ENCODE data around the gene KRT24. TPM values are rescaled to one million over a fixed set of nuclear protein-coding genes. Genes with fewer than 3 reads are reported as not detected.

The KRT24 gene
- total and polyA plus RNA-seq, 2 of the 4 experiments (the other 2 are of a cell fraction), result not detected

DNA sequence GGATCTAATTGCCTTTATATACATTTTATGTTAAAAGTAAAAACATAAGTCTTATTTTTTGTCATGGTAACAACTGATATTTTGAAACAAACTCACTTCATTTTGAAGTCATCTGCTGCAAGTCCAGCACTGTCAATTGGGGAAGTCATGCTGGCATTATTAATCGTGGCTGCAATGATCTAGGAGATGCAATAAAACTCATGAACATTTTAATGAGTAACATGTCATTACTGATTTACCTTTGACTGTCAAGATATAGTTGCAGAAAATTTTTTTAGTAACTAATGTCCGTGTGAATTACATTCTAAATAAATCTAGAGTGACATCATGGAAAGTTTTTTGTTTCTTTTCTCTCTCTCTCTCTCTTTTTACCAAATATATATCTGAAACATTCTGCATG is 17.3 kb upstream of the KRT24 start:
- no CpG with 5 or more reads among the region's 2 CpGs for WGBS, 2 experiments (ENCODE audit: extremely low coverage in 2 of 2, insufficient read length in 1 of 2)
- BruUV-seq (replicated peaks), result no TSS peak
- H2BK15ac ChIP-seq (ENCODE audit: low read depth, low read length), result no peak overlapping the region

More for the DNA sequence above, 17.3 kb upstream of the KRT24 start:
- H3K14ac ChIP-seq (replicated peaks; ENCODE audit: low read depth, low read length), result no peak overlapping the region
- no peak overlapping the region for H3K4ac ChIP-seq (ENCODE audit: low read depth, low read length)
- ATAC-seq (ENCODE audit: low read depth), result no peak
- H3K4me3 ChIP-seq (ENCODE audit: insufficient read depth, low read depth, low read length), result no peak overlapping the region
- H3K9me3 ChIP-seq (ENCODE audit: control insufficient read depth, insufficient read depth, low read length), result no peaks in the 10 kb centered on the region
- no peak overlapping the region for H3K9ac ChIP-seq (ENCODE audit: low read depth, low read length)
- intact Hi-C loops (cut with micrococcal nuclease), result no loop called here
- H4K5ac ChIP-seq (ENCODE audit: low read depth, low read length), result no peak overlapping the region
- H4K91ac ChIP-seq (ENCODE audit: insufficient read depth, low read depth, low read length), result no peak overlapping the region
- no peak overlapping the region for H2BK20ac ChIP-seq (ENCODE audit: low read depth, low read length)
- no peak for TF ChIP-seq POLR2A (IDR thresholded peaks at IDR 0.05; ENCODE audit: low read depth, low read length)
- TF ChIP-seq MXI1 (IDR thresholded peaks at IDR 0.05; ENCODE audit: borderline replicate concordance, low read depth, low read length), result no peak
- no peak for TF ChIP-seq CHD1 (IDR thresholded peaks at IDR 0.05; ENCODE audit: low read depth, low read length)
- TF ChIP-seq, protein P1, sequence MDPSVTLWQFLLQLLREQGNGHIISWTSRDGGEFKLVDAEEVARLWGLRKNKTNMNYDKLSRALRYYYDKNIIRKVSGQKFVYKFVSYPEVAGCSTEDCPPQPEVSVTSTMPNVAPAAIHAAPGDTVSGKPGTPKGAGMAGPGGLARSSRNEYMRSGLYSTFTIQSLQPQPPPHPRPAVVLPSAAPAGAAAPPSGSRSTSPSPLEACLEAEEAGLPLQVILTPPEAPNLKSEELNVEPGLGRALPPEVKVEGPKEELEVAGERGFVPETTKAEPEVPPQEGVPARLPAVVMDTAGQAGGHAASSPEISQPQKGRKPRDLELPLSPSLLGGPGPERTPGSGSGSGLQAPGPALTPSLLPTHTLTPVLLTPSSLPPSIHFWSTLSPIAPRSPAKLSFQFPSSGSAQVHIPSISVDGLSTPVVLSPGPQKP (IDR thresholded peaks at IDR 0.05; ENCODE audit: borderline replicate concordance, low read depth, low read length), result no peak
- TF ChIP-seq NFE2L2 (IDR thresholded peaks at IDR 0.05; ENCODE audit: low read depth, low read length), result no peak
- no peak for TF ChIP-seq RFX5 (IDR thresholded peaks at IDR 0.05; ENCODE audit: low read depth, low read length)
- TF ChIP-seq BHLHE40 (IDR thresholded peaks at IDR 0.05; ENCODE audit: low read depth, low read length), result no peak
- TF ChIP-seq RAD21 (IDR thresholded peaks at IDR 0.05; ENCODE audit: low read length), result no peak
- TF ChIP-seq MAZ (IDR thresholded peaks at IDR 0.05; ENCODE audit: borderline replicate concordance, low read depth, low read length), result no peak
- no peak for TF ChIP-seq CEBPB (IDR thresholded peaks at IDR 0.05; ENCODE audit: low read depth, low read length)
- no peak for TF ChIP-seq USF2 (IDR thresholded peaks at IDR 0.05; ENCODE audit: low read depth, low read length)
- TF ChIP-seq SMC3 (IDR thresholded peaks at IDR 0.05; ENCODE audit: low read depth, low read length), result no peak
- TF ChIP-seq RCOR1 (IDR thresholded peaks at IDR 0.05; ENCODE audit: insufficient replicate concordance, low read length), result no peak
- TF ChIP-seq MAFK (IDR thresholded peaks at IDR 0.05; ENCODE audit: low read depth, low read length), result no peak
- TF ChIP-seq CTCF (conservative IDR thresholded peaks at IDR 0.05; ENCODE audit: low read depth, low read length), result no peak
- no peak for DNase-seq
- no peak overlapping the region for H2AK9ac ChIP-seq (replicated peaks; ENCODE audit: low read depth, low read length, poor library complexity)
- dilution Hi-C loops (cut with HindIII; ENCODE audit: low sequenced_read_pairs, unreplicated experiment), result no loop called here
- H4K8ac ChIP-seq (ENCODE audit: low read depth in 2 of 2, low read length in 2 of 2), result no peak overlapping the region
- no peaks in the 10 kb centered on the region for H3K9me1 ChIP-seq (ENCODE audit: insufficient read depth, low read length)
- H2AK5ac ChIP-seq (ENCODE audit: low read depth, low read length), result no peak overlapping the region
- H2AFZ ChIP-seq (replicated peaks; ENCODE audit: low read length, poor library complexity), result no peak overlapping the region
- ChIA-PET CTCF (no interaction called here), POLR2A (ENCODE audit: unreplicated experiment) (no interaction called here)
- no peak overlapping the region for H3K56ac ChIP-seq (ENCODE audit: extremely low read depth, insufficient read depth, low read length)
- H3K27ac ChIP-seq (ENCODE audit: insufficient read depth, low read length), result no peak overlapping the region
- H2BK120ac ChIP-seq (ENCODE audit: low read depth, low read length), result no peak overlapping the region
- H3K4me1 ChIP-seq (ENCODE audit: control insufficient read depth, insufficient read depth, low read length), result no peaks in the 10 kb centered on the region
- no peak overlapping the region for H3K18ac ChIP-seq (ENCODE audit: low read depth, low read length)
- H3K4me2 ChIP-seq (ENCODE audit: low read depth, low read length), result no peak overlapping the region
- no peak overlapping the region for H2BK5ac ChIP-seq (ENCODE audit: low read depth, low read length, poor library complexity, severe bottlenecking)
- no peaks in the 10 kb centered on the region for H3K79me1 ChIP-seq (ENCODE audit: low read depth in 1 of 2, low read length in 2 of 2)
- in situ Hi-C loops (cut with MboI; ENCODE audit: low sequenced_read_pairs), result no loop called here
- no peak overlapping the region for H3K23ac ChIP-seq (ENCODE audit: low read depth, low read length)
- H3K27me3 ChIP-seq (ENCODE audit: control insufficient read depth, insufficient read depth, low read length), result peaks cover 41% of the 10 kb centered on the region
- no peaks in the 10 kb centered on the region for H3K36me3 ChIP-seq (ENCODE audit: control insufficient read depth, insufficient read depth, low read length)
- no peaks in the 10 kb centered on the region for H4K20me1 ChIP-seq (ENCODE audit: insufficient read depth, low read length)

Measured in IMR-90 (cell line).